GM21619 (cell line): ENCODE results near the gene CCDC188.

ENCODE experiments used
- ATAC-seq: cut with Tn5 transposase; IDR thresholded peaks from one replicate; pipeline ENCODE4 v1.9.1; 2021; ENCODE audit not compliant: unreplicated experiment

The CCDC188 gene

DNA sequence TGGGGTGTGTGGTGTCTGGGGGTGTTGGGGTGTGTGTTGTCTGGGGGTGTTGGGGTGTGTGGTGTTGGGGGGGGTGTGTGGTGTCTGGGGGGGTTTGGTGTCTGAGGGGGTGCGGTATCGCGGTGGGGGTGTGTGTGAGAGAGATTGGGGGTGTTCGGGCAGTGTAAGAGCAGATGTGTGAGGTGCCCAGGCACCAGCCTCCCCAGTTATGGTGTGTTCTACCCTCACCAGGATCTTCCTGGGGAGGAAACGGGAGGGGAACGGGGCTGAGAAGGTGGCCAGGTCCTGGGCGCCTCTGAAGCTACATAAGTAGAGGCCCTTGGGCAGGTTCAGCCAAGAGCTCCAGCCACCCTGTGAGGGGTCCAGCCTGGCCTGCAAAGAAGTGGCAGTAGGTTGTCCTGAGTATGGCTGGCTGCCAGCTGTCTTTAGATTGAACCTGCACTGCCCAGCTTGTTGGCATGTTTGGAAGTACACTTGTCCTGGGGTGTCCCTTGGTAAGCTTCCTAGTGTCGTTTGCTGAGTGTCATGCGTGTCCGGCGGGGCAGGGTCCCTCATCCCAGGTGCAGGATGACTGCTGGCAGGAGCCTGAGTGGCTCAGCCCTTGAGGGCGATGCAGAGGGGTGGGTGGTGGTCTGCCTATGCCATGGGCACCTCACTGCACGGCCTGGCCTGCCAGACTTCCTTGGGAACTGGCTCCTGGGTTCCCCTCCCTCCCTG lies 27.3 kb downstream of the CCDC188 start:
- ATAC-seq = no peak

- no peak for ATAC-seq
These were observed 28.9 kb downstream of the CCDC188 start for GRCh38 chr22:20121856-20122415.

DNA sequence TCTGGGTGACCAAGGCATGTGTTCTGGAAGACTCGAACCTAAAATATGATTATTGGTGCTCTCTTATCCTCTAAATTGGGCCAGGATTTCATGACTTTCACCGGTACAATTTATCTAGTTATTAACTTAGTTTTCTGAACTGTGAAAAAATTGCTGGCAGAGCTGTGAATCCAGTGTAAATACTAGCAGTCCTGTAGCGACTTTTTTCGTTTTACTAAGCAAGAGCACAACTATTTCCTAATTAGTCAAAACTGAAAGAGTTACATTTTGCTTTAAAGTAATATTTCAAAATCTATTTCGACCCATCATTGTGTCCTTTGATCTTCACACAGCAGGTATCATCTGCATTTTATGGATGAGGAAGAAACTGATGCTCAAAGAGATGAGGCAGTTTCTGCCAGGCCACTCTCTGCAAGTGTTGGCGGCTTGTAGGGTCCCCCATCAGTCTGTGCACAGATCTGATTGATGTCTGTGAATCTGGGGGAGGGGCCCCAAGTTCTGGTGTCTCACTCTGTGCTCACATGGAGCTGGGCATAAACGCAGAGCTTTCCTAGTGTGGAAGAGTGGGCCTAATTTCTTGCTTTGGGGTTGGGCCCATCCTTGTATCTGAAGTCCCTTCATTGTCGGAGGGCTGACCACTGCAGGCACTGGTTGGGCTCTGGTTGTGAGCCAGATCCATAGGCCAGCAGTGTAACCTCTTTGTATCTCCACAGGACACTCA lies 32.4 kb downstream of the CCDC188 start:
- ATAC-seq = no peak

GRCh38 chr22:20117633-20118299 lies 33.1 kb downstream of the CCDC188 start:
- peak; percentile 14 for ATAC-seq

- ATAC-seq = peak; percentile 66
These were observed 33.8 kb downstream of the CCDC188 start, which contains the start of gene TRMT2A for GRCh38 chr22:20116951-20117632. Gene TRMT2A, minus strand, starts transcription at chr22:20117226. Its CDS starts 320 bp downstream, at chr22:20116906.

DNA sequence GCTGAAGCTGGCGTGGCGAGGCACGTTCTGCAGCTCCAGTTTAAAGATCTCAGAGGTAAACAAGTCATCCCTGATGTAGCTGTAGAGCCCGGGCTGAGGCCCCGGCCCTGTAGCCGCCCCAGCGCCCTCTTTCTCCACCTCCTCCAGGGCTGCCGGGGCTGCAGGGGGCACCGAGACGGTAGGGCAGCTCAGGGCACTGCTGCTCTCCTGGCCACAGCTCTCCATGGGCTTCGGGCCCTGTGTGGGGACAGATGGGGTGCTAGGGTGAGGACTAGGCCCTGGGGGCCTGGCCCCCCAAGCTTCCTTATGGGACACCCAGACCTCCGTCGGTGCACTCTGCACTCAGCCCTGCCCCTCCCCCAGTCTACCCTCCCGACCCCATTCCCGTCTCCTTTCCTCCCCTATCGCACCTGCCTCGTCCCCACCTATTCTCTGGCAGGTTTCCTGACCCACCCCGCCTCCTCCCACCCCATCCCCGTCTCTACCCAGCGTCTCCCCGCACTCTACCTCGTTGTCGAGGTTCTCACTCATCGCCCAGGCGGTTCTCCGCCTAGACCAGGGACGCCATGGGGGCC lies 34.4 kb downstream of the CCDC188 start:
- ATAC-seq = no peak

DNA sequence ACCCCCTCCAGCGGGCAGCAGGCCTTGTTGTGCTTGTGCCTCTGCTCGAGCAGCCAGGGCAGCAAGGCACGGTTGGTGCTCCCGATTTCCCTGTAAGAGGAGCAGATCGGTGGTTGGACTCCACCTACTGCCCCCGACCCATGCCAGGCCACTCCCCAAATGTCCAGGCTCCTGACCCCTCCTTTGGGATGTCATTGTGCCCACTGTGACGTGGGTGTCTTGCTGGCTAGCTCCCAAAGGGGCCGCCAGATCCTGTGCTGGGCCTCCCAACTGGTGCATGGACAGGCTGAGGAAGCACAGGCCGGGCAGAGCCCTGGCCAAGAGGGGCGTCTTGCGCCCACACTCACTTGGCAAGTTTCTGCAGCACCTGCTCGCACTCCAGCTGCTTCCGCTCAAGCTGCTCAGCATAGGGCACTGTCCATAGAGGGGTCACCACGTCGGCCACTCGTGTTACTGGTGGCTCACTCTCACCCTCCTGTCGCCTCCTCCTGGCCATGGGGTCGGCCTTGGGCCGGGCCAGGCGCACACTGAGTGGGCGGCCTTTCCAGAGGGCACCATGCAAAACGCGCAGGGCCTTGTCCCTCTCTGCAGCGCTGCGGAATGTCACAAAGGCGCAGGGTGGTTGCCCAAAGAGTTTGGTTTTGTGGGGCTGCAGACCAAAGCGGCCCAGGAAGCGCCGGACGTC lies 35.0 kb downstream of the CCDC188 start, which contains the start of gene RANBP1:
RANBP1 (plus strand) TSS at position 414 of the 685 bp plus-strand sequence; CDS start at position 495, 81 bp downstream.
- ATAC-seq = no peak

- no peak for ATAC-seq
These were observed 36.1 kb downstream of the CCDC188 start for GRCh38 chr22:20114506-20115475.

DNA sequence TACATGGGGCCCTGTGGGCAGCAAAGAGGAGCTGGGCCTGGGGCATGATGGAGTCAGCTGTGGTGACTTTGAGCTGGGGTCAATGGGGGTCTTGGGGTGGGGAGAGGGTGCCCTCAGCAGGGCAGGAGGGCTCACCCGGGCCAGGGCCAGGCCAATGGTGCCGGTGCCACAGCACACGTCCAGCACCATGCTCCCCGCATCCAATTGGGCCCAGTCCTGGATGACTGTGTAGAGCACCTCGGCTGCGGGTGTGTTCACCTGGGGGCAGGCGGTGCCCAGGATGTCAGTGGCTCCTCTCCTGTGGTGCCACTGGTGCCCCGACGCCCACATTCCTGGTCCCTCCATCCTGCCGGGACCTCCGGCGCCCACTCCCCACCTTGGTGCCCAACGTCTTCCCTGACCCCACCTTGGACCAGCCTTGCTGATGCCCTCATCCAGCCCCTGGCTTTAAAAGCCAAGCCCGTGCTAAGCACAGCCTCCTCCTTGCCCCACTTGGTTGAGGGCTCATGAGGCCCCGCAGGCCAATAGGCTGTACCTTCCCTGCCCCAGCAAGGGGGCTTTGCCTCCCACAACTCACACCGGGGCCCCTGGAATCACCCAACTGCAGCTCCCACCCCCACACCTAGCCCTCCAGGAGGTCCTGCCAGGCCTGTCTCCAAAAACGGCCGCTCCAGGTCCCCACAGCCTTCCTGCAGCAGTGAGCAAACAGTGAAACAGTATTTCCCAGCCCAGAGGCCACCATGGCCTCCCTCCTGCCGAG lies 37.1 kb downstream of the CCDC188 start:
- no peak for ATAC-seq

GRCh38 chr22:20112623-20113511 lies 38.0 kb downstream of the CCDC188 start:
- ATAC-seq = no peak

DNA sequence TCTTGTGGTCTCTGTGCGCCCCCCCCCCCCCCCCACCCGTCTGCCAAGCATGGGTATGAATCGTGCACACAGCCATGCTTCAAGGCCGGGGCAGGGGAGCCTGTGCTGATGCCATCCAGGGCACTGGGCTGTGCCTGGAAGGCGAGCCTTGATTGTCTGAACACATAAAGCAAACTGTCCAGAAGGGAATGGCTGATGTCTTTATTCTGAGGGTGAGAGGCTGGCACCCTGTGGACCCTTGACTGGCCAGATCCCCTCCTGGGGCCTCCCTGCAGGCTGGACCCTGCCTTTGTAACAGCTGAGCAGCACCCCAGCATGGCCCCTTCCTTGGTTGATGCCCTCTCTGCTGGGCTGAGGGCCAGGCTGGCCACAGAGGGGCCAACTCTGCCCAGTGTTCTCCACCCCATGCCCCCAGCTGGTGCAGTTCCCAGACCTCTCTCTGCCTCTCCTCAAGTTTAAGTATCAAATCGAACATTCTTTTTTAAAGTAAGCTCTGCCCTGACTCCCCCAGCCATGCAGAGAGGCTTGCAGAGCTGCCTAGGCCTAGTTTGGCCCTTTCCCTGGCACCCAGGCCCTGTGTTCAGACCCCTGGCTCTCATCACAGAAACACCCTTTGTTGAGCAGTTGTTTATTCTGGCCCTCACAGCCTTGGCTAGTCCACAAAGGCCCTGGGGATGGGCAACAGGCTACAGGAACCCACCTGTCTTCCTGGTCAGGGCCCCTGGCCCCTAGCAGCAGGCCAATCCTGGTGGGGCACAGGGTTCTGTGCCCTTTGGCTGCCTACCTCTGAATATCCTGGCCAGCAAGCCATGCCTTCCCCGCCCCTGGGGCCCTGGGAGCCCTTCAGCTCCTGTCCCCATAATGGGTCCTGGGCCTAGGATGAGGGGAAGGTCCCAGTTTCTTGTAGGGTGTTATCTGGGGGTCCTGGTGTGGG lies 38.9 kb downstream of the CCDC188 start:
- no peak for ATAC-seq

DNA sequence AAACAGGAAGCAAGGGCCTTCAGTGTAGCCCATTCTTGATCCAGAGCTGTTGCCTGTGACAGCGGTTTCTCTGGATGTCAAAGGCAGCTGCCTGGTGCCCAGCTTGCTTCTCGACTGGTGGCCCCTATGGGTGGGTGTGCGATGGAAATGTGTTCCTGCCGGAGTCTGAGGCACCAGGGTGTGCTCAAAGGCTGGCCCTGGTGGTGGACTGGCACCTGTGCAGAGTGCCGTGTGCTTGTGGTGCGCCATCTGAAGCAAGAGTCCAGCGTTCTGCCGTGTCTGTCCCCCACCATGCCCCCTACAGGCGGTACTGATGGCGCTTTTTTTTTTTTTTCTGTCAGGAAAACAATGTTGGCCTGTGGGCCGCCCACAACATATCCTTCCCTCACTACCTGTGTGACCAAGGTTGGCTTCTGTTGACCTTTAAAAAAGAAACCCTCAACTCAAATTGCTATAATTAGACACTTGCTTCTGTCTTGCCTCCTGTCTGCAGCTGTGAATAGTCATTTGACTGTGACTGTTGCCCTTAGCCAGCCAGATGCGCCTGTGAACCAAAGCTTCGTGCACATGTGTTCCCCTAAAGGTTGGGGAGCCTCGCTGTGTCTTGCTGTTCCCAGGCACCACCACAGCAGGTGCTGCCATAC lies 39.7 kb downstream of the CCDC188 start:
- no peak for ATAC-seq

DNA sequence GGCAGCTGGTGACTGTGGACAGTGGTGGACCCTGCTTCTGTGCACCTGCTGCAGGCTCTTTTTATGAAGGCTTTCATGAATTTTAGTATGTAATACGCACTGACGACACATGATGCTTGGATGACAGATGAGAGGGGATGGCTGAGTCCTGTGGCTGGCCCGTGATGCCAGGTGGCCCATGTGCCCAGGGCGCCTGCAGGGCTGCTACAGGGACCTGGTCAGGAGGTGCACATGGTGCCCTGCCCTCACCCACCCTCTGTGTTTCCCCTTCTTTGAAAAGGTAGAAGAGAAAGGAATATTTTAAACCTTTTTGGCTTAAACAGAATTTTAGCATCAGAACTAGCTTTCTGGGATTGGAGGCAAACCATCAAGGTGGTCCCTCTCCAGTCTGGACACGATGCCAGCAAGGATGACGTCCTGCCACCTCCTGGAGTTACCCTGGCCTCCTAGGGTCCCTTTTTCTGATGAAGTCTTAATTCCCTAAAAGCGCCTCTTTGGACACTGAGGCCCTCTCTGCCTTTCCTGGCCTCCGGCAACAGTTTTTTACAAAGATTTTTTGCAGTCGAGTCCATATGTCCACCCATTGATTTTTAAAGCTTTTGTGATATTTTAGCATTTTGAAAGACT lies 40.4 kb downstream of the CCDC188 start:
- ATAC-seq = no peak

DNA sequence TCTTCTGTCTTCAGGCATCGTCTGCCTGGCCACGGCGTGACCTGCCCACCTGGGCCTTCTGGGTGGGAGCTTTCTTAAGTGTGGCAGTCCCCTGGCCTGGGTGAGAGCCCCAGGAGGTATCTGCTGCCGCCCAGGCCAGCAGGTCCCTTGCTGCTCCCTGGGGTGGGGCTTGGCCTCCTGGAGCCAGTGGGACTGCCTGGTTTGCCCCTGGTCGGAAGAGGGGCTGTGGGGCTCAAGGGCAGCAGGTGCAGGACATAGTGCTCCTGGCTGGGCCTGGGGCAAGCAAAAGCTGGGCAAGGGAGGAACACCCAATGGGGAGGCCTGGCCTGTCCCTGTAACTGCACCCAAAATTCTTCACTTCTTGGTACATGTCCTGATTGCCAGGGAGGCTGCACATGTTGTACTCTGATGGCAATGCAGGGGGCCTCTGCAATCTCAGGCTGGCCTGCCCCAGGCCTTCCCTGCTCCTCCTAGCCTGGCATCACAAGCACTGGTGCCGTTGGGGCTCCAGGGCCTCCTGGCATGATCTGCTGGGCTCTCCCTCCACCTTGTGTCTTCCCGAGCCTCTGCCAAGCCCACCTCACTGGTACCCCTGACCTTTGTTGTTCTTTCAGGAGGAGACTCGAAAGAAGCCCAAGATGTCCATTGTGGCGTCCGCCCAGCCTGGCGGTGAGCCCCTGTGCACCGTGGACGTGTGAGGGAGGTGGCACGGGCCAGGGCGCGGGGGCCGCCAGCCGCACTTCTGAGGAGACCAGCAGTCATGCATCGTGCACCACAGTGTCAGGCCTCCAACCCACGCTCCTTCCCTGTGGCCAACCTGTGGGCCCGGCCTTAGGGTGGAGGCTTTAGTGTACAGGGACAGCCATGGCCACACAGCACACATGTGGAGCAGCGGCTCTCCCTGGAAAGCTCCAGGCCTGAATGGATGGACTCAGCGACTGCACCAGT lies 41.2 kb downstream of the CCDC188 start:
- ATAC-seq = no peak
